GM12878 (cell line): ENCODE data around the gene USP31. TPM values are rescaled to one million over a fixed set of nuclear protein-coding genes. Genes with fewer than 3 reads are reported as not detected.
"Not testable (repeated sequence)": the region's sequence is repeated elsewhere in the genome, so short reads cannot be mapped to it uniquely, and the experiment has no call there.

Experiments used
- ATAC-seq: fragments of 200-7000 bp; cut with Tn5 transposase; 3 replicates; pipeline ENCODE4 v1.9.1; 2020; ENCODE audit warnings: mild to moderate bottlenecking, moderate library complexity
- BruUV-seq: library from RNA; stranded (reverse); fragments of 400-500 nt; replicated peaks from 2 replicates; lab custom pipeline; 2021; lab: Mats Ljungman, UMichigan
- CTCF ChIA-PET: fragments of 300-600 bp; sonication (Branson Sonifier 250); formaldehyde crosslinking; extraction: SDS; loops from one replicate; lab custom pipeline; 2021; ENCODE audit warnings: inconsistent platforms; lab: Yijun Ruan, JAX
- POLR2A ChIA-PET: fragments of 350-600 bp; formaldehyde crosslinking; extraction: SDS; loops from one replicate; lab custom pipeline; 2021; ENCODE audit warnings: inconsistent platforms; lab: Charles Lee
- RAD21 ChIA-PET: fragments of 300-600 bp; sonication (Branson Sonifier 250); formaldehyde crosslinking; loops from one replicate; lab custom pipeline; 2023; ENCODE audit warnings: antibody characterized with exemption; ENCODE audit not compliant: unreplicated experiment; lab: Charles Lee
- SMC1A ChIA-PET: fragments of 300-600 bp; sonication (Branson Sonifier 250); formaldehyde crosslinking; loops from one replicate; lab custom pipeline; 2023; ENCODE audit not compliant: unreplicated experiment, uncharacterized antibody; lab: Charles Lee
- DNase-seq: peaks from one replicate; pipeline ENCODE4 v3.0.0-alpha.2; 2011; ENCODE audit warnings: low read depth, low spot score
- FAIRE-seq: peaks from 3 replicates; lab custom pipeline; 2011; peaks lifted over from hg19 to GRCh38; lab: Jason Lieb, UNC
- H2AFZ ChIP-seq: 2 replicates; pipeline ENCODE4 v1.6.0; 2011; ENCODE audit warnings: low read depth, low read length, control low read depth; ENCODE audit not compliant: control insufficient read depth
- H3K27ac ChIP-seq: 2 replicates; pipeline ENCODE4 v1.5.1; 2011; ENCODE audit warnings: control low read depth; ENCODE audit not compliant: control insufficient read depth, insufficient read depth
- H3K27me3 ChIP-seq, 2 experiments: replicated peaks in 1 of 2; 2 replicates each; pipeline versions ENCODE4 v1.6.0 to v1.6.1; 2011; ENCODE audit warnings: low read length in 1 of 2; ENCODE audit not compliant: control insufficient read depth in 2 of 2, insufficient read depth in 2 of 2
- H3K36me3 ChIP-seq, 2 experiments: 2 replicates each; pipeline ENCODE4 v1.5.1; 2011; ENCODE audit warnings: low read length in 1 of 2; ENCODE audit not compliant: control insufficient read depth in 2 of 2, insufficient read depth in 2 of 2
- H3K4me1 ChIP-seq: 2 replicates; pipeline ENCODE4 v1.6.1; 2011; ENCODE audit warnings: mild to moderate bottlenecking, low read length, moderate library complexity, mixed read lengths; ENCODE audit not compliant: control insufficient read depth, insufficient read depth
- H3K4me2 ChIP-seq: 2 replicates; pipeline ENCODE4 v1.6.0; 2011; ENCODE audit warnings: control low read depth; ENCODE audit not compliant: control insufficient read depth, insufficient read depth
- H3K4me3 ChIP-seq: fragments of 200-600 bp; sonication (generic); 2 replicates; pipeline ENCODE4 v1.5.1; 2016
- H3K79me2 ChIP-seq: 2 replicates; pipeline ENCODE4 v1.6.0; 2011; ENCODE audit warnings: low read length; ENCODE audit not compliant: control insufficient read depth, insufficient read depth
- H3K9ac ChIP-seq: 2 replicates; pipeline ENCODE4 v1.8.0; 2011; ENCODE audit warnings: low read length, control low read depth, mixed read lengths; ENCODE audit not compliant: control insufficient read depth, insufficient read depth
- H3K9me3 ChIP-seq: replicated peaks from 3 replicates; pipeline ENCODE4 v1.5.1; 2011; ENCODE audit warnings: mild to moderate bottlenecking, low read length; ENCODE audit not compliant: control insufficient read depth, insufficient read depth
- H4K20me1 ChIP-seq: 2 replicates; pipeline ENCODE4 v1.6.0; 2011; ENCODE audit not compliant: control insufficient read depth, insufficient read depth
- ETV6 ChIP-seq, 2 experiments: fragments of 450-650 bp in 1 of 2; IDR thresholded peaks in 1 of 2; conservative IDR thresholded peaks in 1 of 2; 2 replicates each; pipeline ENCODE4 v1.6.1; 2014; ENCODE audit warnings: antibody characterized with exemption in 1 of 2, borderline replicate concordance in 1 of 2, low read depth in 1 of 2, mild to moderate bottlenecking in 1 of 2, moderate library complexity in 1 of 2
- FOXK2 ChIP-seq: fragments of 450-650 bp; IDR thresholded peaks from 2 replicates; pipeline ENCODE4 v1.6.1; 2017; ENCODE audit warnings: mild to moderate bottlenecking, moderate library complexity
- IKZF2 ChIP-seq, 2 experiments: fragments of 450-650 bp; IDR thresholded peaks; 2 replicates each; pipeline ENCODE4 v1.6.1; 2017; ENCODE audit warnings: mild to moderate bottlenecking in 2 of 2, moderate library complexity in 2 of 2
- JUNB ChIP-seq: IDR thresholded peaks from 2 replicates; pipeline ENCODE4 v1.6.1; 2016; ENCODE audit warnings: antibody characterized with exemption, mild to moderate bottlenecking
- MTA2 ChIP-seq: fragments of 450-650 bp; IDR thresholded peaks from 2 replicates; pipeline ENCODE4 v1.6.1; 2016; ENCODE audit warnings: low read depth, mild to moderate bottlenecking, moderate library complexity
- RUNX3 ChIP-seq: IDR thresholded peaks from 2 replicates; pipeline ENCODE4 v1.6.1; 2012; ENCODE audit warnings: low read length, inconsistent platforms
- WGBS: methylation state at CpG from one replicate; pipeline ENCODE4 v1.1.6; 2016; ENCODE audit warnings: low lambda C conversion rate; ENCODE audit not compliant: insufficient replicate concordance, insufficient coverage; ENCODE audit errors: missing lambda C conversion rate; 5-methylcytosine and 5-hydroxymethylcytosine counted together
- in situ Hi-C: fragments of 300-500 bp; cut with MboI; formaldehyde crosslinking; loops from 9 replicates; pipeline ENCODE4 v1.14.3; 2018; ENCODE audit warnings: mixed read lengths
- intact Hi-C: fragments of 100-400 bp; cut with micrococcal nuclease; formaldehyde crosslinking; loops from one replicate; pipeline ENCODE4 v1.14.2; 2022; ENCODE audit not compliant: unreplicated experiment
- polyA plus RNA-seq, 11 experiments: library from polyadenylated mRNA; depleted of rRNA in 4 of 11; unstranded in 6 of 11; stranded (reverse) in 5 of 11; fragments of >200 nt; fragmentation: Nextera tagmentation in 4 of 11; fragmentation: Illumina TruSeq in 1 of 11; extraction: Ambion mirVana in 4 of 11; extraction: Trizol in 1 of 11; gene quantifications; 1 replicate in 1 of 11; 2 replicates in 10 of 11; pipeline versions ENCODE4 v1.2.1 to v1.2.3, GENCODE V29; 2011 to 2016; ENCODE audit warnings: inconsistent platforms in 2 of 11, missing spikeins in 2 of 11, low read depth in 1 of 11
- total RNA-seq, 4 experiments: library from RNA; depleted of rRNA in 3 of 4; stranded (reverse); fragments of >200 nt in 3 of 4; fragmentation: Illumina TruSeq in 1 of 4; extraction: Trizol in 1 of 4; gene quantifications; 2 replicates each; pipeline versions ENCODE4 v1.2.1 to v1.2.3, GENCODE V29; 2013 to 2021
- TF ChIP-seq, protein P1 (sequence below): fragments of 450-650 bp; IDR thresholded peaks from 2 replicates; pipeline ENCODE4 v1.6.1; 2016; ENCODE audit warnings: mild to moderate bottlenecking
- TF ChIP-seq, protein P2 (sequence below): fragments of 450-650 bp; IDR thresholded peaks from 2 replicates; pipeline ENCODE4 v1.6.1; 2017; ENCODE audit warnings: mild to moderate bottlenecking, low read depth, inconsistent platforms; ENCODE audit not compliant: poor library complexity, severe bottlenecking

The USP31 gene
- total and polyA plus RNA-seq, 10 of the 15 experiments (the other 5 are each of a cell fraction or from before 2014, with no cell fraction given): 0.87 to 6.5 (median 3.2) TPM

DNA sequence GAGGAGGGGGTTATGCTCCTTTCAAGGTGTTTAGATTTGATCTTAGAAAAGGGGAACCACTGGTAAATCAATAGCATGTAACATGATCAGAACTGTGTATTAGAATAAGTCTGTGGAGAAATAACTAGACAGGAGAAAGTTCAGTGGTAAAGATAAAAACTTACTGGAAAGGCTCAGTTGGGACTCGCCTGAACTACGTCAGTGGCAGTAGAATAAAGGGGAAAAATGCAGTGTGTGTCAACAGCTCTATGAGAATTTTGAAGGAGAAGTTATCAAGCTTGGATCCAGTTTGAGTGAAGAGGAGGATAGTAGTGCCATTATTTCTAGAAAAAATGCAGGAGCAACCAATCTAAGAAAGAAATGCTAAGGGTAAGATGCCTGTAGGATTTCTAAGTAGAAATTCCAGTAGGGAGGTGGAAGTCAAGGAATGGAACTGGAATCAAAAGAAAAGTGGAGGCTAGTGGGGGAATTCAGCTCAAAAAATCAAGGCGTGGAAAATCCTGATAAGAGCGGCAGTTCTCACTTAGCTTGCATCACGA lies 48.2 kb downstream of the USP31 start (continued):
- no peak for TF ChIP-seq ETV6 (conservative IDR thresholded peaks at IDR 0.05 in 1 of 2, IDR thresholded peaks at IDR 0.05 in 1 of 2; ENCODE audit: borderline replicate concordance in 1 of 2, low read depth in 1 of 2)

DNA sequence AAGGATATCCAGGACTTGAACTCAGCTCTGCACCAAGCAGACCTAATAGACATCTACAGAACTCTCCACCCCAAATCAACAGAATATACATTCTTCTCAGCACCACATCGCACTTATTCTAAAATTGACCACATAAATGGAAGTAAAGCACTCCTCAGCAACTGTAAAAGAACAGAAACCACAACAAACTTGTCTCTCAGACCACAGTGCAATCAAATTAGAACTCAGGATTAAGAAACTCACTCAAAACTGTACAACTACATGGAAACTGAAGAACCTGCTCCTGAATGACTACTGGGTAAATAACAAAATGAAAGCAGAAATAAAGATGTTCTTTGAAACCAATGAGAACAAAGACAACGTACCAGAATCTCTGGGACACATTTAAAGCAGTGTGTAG lies 52.8 kb downstream of the USP31 start:
- peak; percentile 11 for DNase-seq
- in situ Hi-C loops, H3K4me1 ChIP-seq, H3K36me3 ChIP-seq, FAIRE-seq, H3K4me2 ChIP-seq, POLR2A ChIA-PET, ATAC-seq, H3K9ac ChIP-seq, CTCF ChIA-PET, H3K79me2 ChIP-seq, BruUV-seq, intact Hi-C loops, H3K9me3 ChIP-seq, RAD21 ChIA-PET, H3K27ac ChIP-seq, H3K27me3 ChIP-seq, H4K20me1 ChIP-seq, H2AFZ ChIP-seq: not testable (repeated sequence)
- 0 out of 2 replicates have a peak, but pooled peaks have one; percentile 8 for TF ChIP-seq JUNB
- TF ChIP-seq, protein P1, sequence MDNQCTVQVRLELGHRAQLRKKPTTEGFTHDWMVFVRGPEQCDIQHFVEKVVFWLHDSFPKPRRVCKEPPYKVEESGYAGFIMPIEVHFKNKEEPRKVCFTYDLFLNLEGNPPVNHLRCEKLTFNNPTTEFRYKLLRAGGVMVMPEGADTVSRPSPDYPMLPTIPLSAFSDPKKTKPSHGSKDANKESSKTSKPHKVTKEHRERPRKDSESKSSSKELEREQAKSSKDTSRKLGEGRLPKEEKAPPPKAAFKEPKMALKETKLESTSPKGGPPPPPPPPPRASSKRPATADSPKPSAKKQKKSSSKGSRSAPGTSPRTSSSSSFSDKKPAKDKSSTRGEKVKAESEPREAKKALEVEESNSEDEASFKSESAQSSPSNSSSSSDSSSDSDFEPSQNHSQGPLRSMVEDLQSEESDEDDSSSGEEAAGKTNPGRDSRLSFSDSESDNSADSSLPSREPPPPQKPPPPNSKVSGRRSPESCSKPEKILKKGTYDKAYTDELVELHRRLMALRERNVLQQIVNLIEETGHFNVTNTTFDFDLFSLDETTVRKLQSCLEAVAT: 0 out of 2 replicates have a peak, but pooled peaks have one; percentile 35
- peak; percentile 40 for TF ChIP-seq RUNX3
- TF ChIP-seq FOXK2: 0 out of 2 replicates have a peak, but pooled peaks have one; percentile 14
- peak; percentile 35 to 46; a peak in 3 of 4 replicates for TF ChIP-seq IKZF2 (IDR thresholded peaks at IDR 0.05)
- TF ChIP-seq MTA2: peak; percentile 66; the same call in 1 of the 2 replicates
- TF ChIP-seq, protein P2, sequence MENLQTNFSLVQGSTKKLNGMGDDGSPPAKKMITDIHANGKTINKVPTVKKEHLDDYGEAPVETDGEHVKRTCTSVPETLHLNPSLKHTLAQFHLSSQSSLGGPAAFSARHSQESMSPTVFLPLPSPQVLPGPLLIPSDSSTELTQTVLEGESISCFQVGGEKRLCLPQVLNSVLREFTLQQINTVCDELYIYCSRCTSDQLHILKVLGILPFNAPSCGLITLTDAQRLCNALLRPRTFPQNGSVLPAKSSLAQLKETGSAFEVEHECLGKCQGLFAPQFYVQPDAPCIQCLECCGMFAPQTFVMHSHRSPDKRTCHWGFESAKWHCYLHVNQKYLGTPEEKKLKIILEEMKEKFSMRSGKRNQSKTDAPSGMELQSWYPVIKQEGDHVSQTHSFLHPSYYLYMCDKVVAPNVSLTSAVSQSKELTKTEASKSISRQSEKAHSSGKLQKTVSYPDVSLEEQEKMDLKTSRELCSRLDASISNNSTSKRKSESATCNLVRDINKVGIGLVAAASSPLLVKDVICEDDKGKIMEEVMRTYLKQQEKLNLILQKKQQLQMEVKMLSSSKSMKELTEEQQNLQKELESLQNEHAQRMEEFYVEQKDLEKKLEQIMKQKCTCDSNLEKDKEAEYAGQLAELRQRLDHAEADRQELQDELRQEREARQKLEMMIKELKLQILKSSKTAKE: peak; percentile 20
- WGBS: 0% methylated on average over 2 of the region's 2 CpGs
- SMC1A ChIA-PET: interaction anchor here (1.1 kb wide), 1 partner anchor 69 kb away, joined by 3 read pairs; no protein-coding TSS in a partner anchor
- peak overlapping the region; percentile 34 for H3K4me3 ChIP-seq

DNA sequence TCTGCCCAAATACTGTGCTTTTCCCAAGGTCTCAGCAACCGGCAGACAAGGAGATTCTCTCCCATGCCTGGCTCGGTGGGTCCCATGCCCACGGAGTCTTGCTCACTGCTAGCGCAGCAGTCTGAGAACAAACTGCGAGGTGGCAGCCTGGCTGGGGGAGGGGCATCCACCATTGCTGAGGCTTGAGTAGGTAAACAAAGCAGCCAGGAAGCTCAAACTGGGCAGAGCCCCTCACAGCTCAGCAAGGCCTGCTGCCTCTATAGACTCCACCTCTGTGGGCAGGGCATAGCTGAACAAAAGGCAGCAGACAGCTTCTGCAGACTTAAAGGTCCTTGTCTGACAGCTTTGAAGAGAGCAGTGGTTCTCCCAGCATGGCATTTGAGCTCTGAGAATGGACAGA lies 55.1 kb downstream of the USP31 start:
- intact Hi-C loops, ATAC-seq, in situ Hi-C loops, H3K4me1 ChIP-seq, RAD21 ChIA-PET, H3K36me3 ChIP-seq, DNase-seq, H2AFZ ChIP-seq, H3K9me3 ChIP-seq, H3K27me3 ChIP-seq, H3K9ac ChIP-seq, FAIRE-seq, BruUV-seq, H3K27ac ChIP-seq, H3K4me3 ChIP-seq, POLR2A ChIA-PET, H3K4me2 ChIP-seq, H4K20me1 ChIP-seq, H3K79me2 ChIP-seq: not testable (repeated sequence)
- 98% methylated on average over 5 of the region's 5 CpGs for WGBS
- CTCF ChIA-PET: interaction anchor here (0.9 to 1.7 kb wide), 2 partner anchors 11 to 343 kb away, joined by 3 to 4 read pairs; no protein-coding TSS in a partner anchor
- SMC1A ChIA-PET: interaction anchor here (0.7 kb wide), 1 partner anchor 43 kb away, joined by 3 read pairs; no protein-coding TSS in a partner anchor
